GM19193 (cell line): ENCODE results near the gene PALS2.

Experiments used
- POLR2A ChIP-seq: IDR thresholded peaks from 4 replicates; pipeline ENCODE4 v1.6.1; 2011; ENCODE audit not compliant: insufficient read depth, insufficient read length; ENCODE audit errors: extremely low read depth

The PALS2 gene

GRCh38 chr7:24574386-24574785 lies 1.1 kb downstream of the PALS2 start:
- TF ChIP-seq POLR2A: no peak

- TF ChIP-seq POLR2A: no peak
These were observed 1.7 kb downstream of the PALS2 start for GRCh38 chr7:24574950-24575349.

DNA sequence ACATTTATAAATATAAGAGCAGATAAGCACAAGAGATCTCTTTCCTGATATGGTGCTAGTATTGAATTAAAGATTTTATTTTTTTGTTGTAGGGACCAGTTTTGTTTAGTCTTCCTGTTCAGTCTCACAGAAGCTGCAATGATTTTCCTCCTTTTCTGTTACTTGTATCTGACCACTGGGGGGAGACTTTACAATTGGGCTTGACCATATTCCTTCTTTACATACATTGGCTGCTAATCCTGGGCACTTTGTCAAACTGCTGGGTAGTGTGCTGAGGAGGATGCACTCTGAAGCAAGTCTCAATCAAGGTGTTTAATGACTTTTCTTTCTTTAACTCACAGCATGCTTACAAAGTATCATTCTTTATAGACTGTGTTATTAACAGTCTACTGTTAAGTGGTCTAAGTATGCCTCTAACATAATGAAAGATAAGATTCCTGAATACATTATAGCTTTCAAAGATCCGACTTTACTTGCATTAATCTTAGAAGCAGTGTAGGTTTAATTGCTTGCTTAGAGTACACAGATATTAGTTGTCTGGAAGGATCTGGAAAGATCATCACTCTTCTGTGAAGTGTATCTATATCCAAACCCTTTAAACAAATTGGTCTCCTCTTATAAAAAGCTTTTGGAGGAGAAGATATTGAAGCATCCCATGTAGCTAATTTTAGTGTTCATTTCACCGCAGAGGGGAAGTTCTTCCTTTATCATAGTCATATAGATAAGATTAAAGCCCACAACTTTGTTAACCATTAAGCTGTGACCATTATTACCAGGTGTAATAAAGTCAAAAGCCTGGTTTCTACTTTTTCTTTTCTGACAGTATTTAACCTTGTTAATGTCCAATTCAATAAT lies 3.1 kb downstream of the PALS2 start:
- TF ChIP-seq POLR2A: no peak

DNA sequence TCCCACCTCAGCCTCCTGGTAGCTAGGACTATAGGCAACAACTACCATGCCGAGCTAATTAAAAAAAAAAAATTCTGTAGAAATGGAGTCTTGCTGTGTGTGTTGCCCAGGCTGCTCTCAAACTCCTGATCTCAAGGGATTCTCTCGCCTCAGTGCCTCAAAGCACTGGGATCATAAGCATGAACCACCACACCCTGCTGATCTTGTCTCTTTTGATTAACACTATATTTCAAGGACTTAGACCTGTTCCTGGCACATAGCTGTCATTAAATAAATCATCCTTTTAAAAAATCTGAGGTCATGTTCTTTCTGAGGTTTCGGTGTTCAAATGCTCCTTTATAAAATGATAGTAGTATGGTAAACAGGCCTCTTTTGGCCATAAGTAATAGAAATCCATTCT lies 4.8 kb downstream of the PALS2 start:
- no peak for TF ChIP-seq POLR2A

- TF ChIP-seq POLR2A: no peak
These were observed 7.2 kb downstream of the PALS2 start for GRCh38 chr7:24580283-24580946.

- no peak for TF ChIP-seq POLR2A
These were observed 8.9 kb downstream of the PALS2 start for GRCh38 chr7:24582166-24582565.

DNA sequence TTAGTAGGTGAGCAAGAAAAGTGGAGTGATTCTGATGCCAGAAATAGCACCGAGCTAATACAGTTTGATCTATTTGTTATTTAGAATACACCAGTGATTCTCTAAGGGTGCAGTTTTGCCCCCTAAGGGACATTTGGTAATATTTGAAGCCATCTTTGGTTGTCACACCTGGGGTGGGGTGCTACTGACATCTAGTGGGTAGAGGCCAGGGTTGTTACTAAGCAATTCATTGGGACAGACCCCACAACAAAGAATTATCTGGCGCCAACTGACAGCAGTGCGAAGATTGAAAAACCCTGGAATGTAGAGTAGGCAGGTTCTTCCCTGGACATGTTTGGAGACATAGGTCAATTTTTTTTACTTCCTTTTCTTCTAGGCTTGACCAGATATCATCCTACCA lies 14.6 kb downstream of the PALS2 start:
- no peak for TF ChIP-seq POLR2A

GRCh38 chr7:24591152-24591551 lies 17.9 kb downstream of the PALS2 start:
- TF ChIP-seq POLR2A: no peak

DNA sequence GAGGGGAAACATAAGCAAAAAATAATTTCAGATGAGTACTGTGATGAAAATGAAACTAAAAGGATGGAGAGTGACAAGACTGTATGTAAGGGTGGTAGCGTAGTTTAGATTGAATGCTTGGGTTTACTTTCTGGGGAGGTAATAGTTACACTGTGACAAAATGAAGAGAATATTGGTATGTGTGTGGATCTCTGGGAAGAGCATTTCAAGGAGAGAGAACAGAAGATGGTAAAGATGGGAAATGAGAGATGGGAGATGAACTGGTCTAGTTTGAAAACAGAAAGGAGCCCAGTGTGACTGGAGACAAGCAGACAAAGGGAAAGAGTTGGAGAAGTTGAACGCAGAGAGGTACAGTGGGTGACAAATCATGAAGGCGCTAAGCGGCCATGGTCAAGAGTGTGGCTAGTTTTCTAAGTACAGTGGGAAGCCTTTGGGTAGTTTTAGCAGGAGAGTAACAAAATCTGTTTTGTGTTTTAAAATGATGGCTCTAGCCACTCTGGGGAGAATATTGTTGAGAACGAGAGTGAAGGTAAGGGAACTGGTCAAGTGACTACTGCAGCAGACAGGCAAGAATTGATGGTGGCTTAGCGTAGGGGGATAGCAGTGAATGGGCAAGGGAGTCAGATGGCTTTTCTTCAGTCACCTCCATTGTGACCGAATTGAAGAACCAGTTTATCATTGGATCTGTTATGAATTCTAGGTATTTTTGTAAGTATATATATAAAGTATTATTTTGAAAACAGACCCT lies 22.6 kb downstream of the PALS2 start:
- TF ChIP-seq POLR2A: no peak

- TF ChIP-seq POLR2A: no peak
These were observed 23.8 kb downstream of the PALS2 start for GRCh38 chr7:24597014-24597413.

DNA sequence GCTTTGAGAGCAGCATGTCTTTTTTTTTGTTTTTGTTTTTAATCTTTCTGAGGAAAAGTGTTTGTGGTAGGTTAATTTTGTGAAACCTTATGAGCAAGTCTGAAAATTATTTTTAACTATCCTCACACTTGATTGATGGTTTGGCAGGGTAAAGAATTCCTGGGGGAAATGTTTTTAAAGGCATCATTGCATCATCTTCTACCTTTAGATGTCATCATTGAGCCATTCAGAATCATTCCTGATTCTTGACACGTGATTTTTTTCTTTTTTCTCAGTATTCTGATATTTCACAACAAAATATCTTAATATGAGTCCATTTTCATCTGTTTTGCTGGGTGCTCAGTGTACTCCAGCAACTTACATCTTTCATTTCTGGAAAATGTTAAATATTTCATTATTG lies 28.3 kb downstream of the PALS2 start:
- TF ChIP-seq POLR2A: no peak

- TF ChIP-seq POLR2A: no peak
These were observed 29.7 kb downstream of the PALS2 start for GRCh38 chr7:24602860-24603456.

DNA sequence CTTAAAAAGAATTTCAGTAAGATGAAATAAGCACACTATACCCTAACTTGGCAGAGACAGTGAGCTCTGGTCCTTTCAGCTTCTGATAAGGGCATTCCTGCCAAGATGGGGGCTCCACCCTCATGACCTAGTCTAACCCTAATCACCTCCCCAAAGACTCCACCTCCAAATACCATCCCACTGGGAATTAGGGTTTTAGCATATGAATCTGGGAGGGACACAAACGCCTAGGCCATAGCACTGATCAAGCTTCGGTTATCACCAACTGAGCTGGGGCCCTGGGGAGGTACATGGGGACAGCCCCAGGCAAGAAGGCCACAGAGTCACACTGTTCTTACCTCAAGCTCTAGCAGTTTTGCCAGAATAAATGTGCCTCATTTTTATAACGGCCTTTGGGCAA lies 31.4 kb downstream of the PALS2 start:
- TF ChIP-seq POLR2A: no peak

- TF ChIP-seq POLR2A: no peak
These were observed 35.3 kb downstream of the PALS2 start for GRCh38 chr7:24608504-24608903.

DNA sequence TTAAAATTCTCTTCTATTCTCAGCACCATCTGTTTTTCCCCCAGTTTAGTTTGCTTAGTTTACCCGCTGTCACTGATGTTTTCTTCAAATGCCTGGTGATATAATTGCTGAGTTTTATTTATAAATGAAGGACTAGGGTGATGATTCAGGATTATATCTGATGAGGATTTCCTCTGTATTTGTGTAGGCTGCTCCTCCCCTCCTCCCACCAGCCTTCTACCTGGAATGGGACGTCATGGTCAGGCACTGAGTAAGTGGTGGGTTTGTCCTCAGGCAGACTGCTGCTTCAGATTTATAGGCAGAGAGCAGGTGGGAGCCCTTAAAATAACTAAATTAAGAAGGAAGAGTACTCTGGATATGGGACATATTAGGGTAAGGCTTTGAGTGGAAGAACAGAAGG lies 35.8 kb downstream of the PALS2 start:
- no peak for TF ChIP-seq POLR2A
